Fibroblast of skin of right biceps (primary cell): ENCODE measurements around the gene CMC2.
A peak's percentile ranks its signal among the peaks of the same experiment; 100 is the strongest.

Source experiments
- DNase-seq: peaks from one replicate; pipeline ENCODE4 v3.0.0-alpha.2; 2013

CMC2 gene

GRCh38 chr16:81006813-81007695 is at the start of gene CMC2, which contains the start of gene CENPN:
Gene CMC2 (minus strand): TSS chr16:81006885. CDS start chr16:80997394, 9,491 bp downstream.
Gene CENPN (plus strand): TSS chr16:81007214. CDS start chr16:81011940, 4,726 bp downstream.
- DNase-seq = peak; percentile 99

- no peak for DNase-seq
These were observed 47.1 kb upstream of the CMC2 start for GRCh38 chr16:81053761-81054160.

GRCh38 chr16:81042821-81043220 is 36.1 kb upstream of the CMC2 start:
- no peak for DNase-seq

GRCh38 chr16:81041696-81042095 is 35.0 kb upstream of the CMC2 start:
- DNase-seq = no peak

- DNase-seq = peak; percentile 76
These were observed 34.2 kb upstream of the CMC2 start for GRCh38 chr16:81040842-81041241.

GRCh38 chr16:81040131-81040530 is 33.4 kb upstream of the CMC2 start:
- no peak for DNase-seq

- DNase-seq = no peak
These were observed 30.2 kb upstream of the CMC2 start for GRCh38 chr16:81036751-81037350.

GRCh38 chr16:81035975-81036750 is 29.5 kb upstream of the CMC2 start:
- peak; percentile 10 for DNase-seq

- peak; percentile 87 for DNase-seq
These were observed 28.8 kb upstream of the CMC2 start, which contains the start of gene ATMIN for GRCh38 chr16:81035398-81035974. Gene ATMIN (plus strand): TSS chr16:81035842. CDS start chr16:81035871, 29 bp downstream.

GRCh38 chr16:81029930-81030604 is 23.4 kb upstream of the CMC2 start:
- DNase-seq = no peak

GRCh38 chr16:81026429-81026828 is 19.7 kb upstream of the CMC2 start:
- no peak for DNase-seq

- no peak for DNase-seq
These were observed 11.8 kb upstream of the CMC2 start for GRCh38 chr16:81018496-81018895.

- no peak for DNase-seq
These were observed 8.0 kb upstream of the CMC2 start for GRCh38 chr16:81014672-81015071.

- DNase-seq = no peak
These were observed 6.3 kb upstream of the CMC2 start for GRCh38 chr16:81012974-81013373.

GRCh38 chr16:81008505-81008789 is 1.8 kb upstream of the CMC2 start:
- DNase-seq = no peak

GRCh38 chr16:81006211-81006812 is 373 bp downstream of the CMC2 start:
- DNase-seq = peak; percentile 41

GRCh38 chr16:81005610-81006161 is 999 bp downstream of the CMC2 start:
- DNase-seq = peak; percentile 7

GRCh38 chr16:81004646-81005353 is 1.9 kb downstream of the CMC2 start:
- peak; percentile 63 for DNase-seq

GRCh38 chr16:81003610-81004460 is 2.9 kb downstream of the CMC2 start:
- DNase-seq = peak; percentile 47

GRCh38 chr16:81003064-81003463 is 3.6 kb downstream of the CMC2 start:
- no peak for DNase-seq
